Kidney (tissue), 14 donors: ENCODE results near the gene FAM20A. TPM values are rescaled to one million over a fixed set of nuclear protein-coding genes. Genes with fewer than 3 reads are reported as not detected.

Source experiments
- DNase-seq, 5 donors: peaks; one replicate each; pipeline ENCODE4 v3.0.0-alpha.2; 2013 to 2020
- FAIRE-seq: peaks from 2 replicates; lab custom pipeline; 2012; peaks lifted over from hg19 to GRCh38; lab: Jason Lieb, UNC
- H3K27ac ChIP-seq, 2 donors: one replicate each; pipeline ENCODE4 v1.7.0; 2013; ENCODE audit warnings: low read depth in 2 of 2, low read length in 2 of 2, inconsistent platforms in 1 of 2
- H3K27me3 ChIP-seq: one replicate; pipeline ENCODE4 v1.7.1; 2013; ENCODE audit warnings: low read length, inconsistent platforms; ENCODE audit not compliant: control insufficient read depth, insufficient read depth
- H3K36me3 ChIP-seq, 3 donors: one replicate each; pipeline versions ENCODE4 v1.7.0 to v1.7.1; 2013; ENCODE audit warnings: low read length in 3 of 3, control low read depth in 1 of 3, inconsistent platforms in 1 of 3; ENCODE audit not compliant: insufficient read depth in 3 of 3, control insufficient read depth in 2 of 3
- H3K4me1 ChIP-seq, 3 donors: one replicate each; pipeline versions ENCODE4 v1.7.0 to v1.7.1; 2013; ENCODE audit warnings: low read length in 3 of 3, inconsistent platforms in 1 of 3, low read depth in 1 of 3; ENCODE audit not compliant: control insufficient read depth in 2 of 3, insufficient read depth in 2 of 3
- H3K4me3 ChIP-seq, 3 donors: one replicate each; pipeline versions ENCODE4 v1.7.0 to v1.8.1; 2013; ENCODE audit warnings: low read length in 3 of 3, control low read depth in 1 of 3, inconsistent platforms in 1 of 3
- H3K9ac ChIP-seq, 3 donors: one replicate each; pipeline versions ENCODE4 v1.7.0 to v1.7.1; 2013; ENCODE audit warnings: low read length in 3 of 3, control low read depth in 1 of 3, inconsistent platforms in 1 of 3
- H3K9me3 ChIP-seq, 3 donors: one replicate each; pipeline versions ENCODE4 v1.7.0 to v1.7.1; 2013; ENCODE audit warnings: low read length in 3 of 3, control low read depth in 1 of 3, inconsistent platforms in 1 of 3; ENCODE audit not compliant: control insufficient read depth in 2 of 3, insufficient read depth in 1 of 3
- intact Hi-C: fragments of 100-400 bp; cut with DNase I; formaldehyde crosslinking; loops from one replicate; pipeline ENCODE4 v1.11.1; 2022
- polyA plus RNA-seq: library from polyadenylated mRNA; stranded (reverse); fragments of 350-450 nt; fragmentation: Illumina TruSeq; extraction: RNeasy Lipid Tissue Mini Kit (QIAGEN cat#74804); gene quantifications from one replicate; pipeline ENCODE4 v1.2.3, GENCODE V29; 2014; ENCODE audit warnings: low read depth, low replicate concordance; ENCODE audit not compliant: insufficient read depth
- total RNA-seq: library from RNA; stranded (reverse); fragmentation: NEBNext Ultra II Directional; extraction: Animal tissue kit (Norgen Biotek cat#: 25700); gene quantifications from one replicate; pipeline ENCODE4 v1.2.1, GENCODE V29; 2021
- TF ChIP-seq, protein P1 (sequence below): IDR thresholded peaks from 3 replicates; pipeline ENCODE4 v1.5.1; 2012; ENCODE audit warnings: mild to moderate bottlenecking, moderate library complexity, borderline replicate concordance; ENCODE audit not compliant: insufficient read depth; ENCODE audit errors: extremely low read depth
- donor health status: control.
- donor health status: control.
- donor health status: control.
- donor health status: control.
- donor health status: control.
- donor health status: DM: yes; HTN: yes; CAD: no.
- donor health status: Normal renal cell carcinoma (clear cell type).

FAM20A gene
- total and polyA plus RNA-seq, 2 donors from 2014 or later, result 65.8 to 77.7 TPM

DNA sequence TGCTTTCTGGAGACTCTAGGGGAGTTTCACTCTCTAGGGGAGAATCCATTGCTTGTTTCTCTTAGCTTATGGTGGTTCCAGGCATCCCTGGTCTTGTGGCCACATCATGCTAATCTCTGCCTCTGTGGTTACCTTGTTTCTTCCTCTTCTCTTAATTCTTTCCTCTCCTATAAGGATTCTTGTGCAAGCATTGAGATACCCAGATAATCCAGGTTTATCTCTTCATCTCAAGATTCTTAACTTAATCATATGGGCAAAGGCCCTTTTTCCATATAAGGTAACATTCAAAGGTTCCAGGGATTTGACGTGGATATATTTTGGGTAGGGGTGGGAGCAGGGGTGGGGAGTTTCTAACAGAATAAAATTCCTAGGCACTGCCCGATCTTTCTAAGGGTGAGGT is 32.6 kb downstream of the FAM20A start:
- Histone ChIP-seq H3K9me3 (no peaks in the 10 kb centered on the region), H3K27ac (no peak overlapping the region), H3K9ac (no peak overlapping the region), H3K27me3 (no peaks in the 10 kb centered on the region), H3K4me1 (no peaks in the 10 kb centered on the region), H3K4me3 (no peak overlapping the region), H3K36me3 (no peaks in the 10 kb centered on the region)
- TF ChIP-seq, protein P1, sequence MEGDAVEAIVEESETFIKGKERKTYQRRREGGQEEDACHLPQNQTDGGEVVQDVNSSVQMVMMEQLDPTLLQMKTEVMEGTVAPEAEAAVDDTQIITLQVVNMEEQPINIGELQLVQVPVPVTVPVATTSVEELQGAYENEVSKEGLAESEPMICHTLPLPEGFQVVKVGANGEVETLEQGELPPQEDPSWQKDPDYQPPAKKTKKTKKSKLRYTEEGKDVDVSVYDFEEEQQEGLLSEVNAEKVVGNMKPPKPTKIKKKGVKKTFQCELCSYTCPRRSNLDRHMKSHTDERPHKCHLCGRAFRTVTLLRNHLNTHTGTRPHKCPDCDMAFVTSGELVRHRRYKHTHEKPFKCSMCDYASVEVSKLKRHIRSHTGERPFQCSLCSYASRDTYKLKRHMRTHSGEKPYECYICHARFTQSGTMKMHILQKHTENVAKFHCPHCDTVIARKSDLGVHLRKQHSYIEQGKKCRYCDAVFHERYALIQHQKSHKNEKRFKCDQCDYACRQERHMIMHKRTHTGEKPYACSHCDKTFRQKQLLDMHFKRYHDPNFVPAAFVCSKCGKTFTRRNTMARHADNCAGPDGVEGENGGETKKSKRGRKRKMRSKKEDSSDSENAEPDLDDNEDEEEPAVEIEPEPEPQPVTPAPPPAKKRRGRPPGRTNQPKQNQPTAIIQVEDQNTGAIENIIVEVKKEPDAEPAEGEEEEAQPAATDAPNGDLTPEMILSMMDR, result no peak
- FAIRE-seq (no peak), DNase-seq (no peak)
- intact Hi-C loops, result no loop called here

DNA sequence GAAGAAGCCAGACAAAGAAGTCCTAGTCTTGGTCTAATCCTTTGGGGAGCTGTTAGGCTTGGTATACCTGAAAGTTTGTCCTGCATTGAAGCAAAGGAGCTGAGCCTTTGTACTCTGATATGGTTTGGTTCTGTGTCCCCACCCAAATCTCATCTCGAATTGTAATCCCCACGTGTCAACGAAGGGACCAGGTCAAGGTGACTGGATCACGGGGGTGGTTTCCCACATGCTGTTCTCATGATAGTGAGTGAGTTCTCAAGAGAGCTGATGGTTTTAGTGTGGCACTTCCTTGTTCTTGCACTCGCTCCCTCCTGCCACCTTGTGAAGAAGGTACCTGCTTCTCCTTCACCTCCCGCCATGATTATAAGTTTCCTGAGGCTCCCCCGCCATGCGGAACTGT is 33.6 kb downstream of the FAM20A start:
- H3K4me3 ChIP-seq, result no peak overlapping the region
- no peak overlapping the region for H3K9ac ChIP-seq
- no peaks in the 10 kb centered on the region for H3K9me3 ChIP-seq
- no peak overlapping the region for H3K27ac ChIP-seq
- FAIRE-seq (no peak), DNase-seq (no peak)
- no peaks in the 10 kb centered on the region for H3K4me1 ChIP-seq
- intact Hi-C loops, result no loop called here
- H3K27me3 ChIP-seq, result no peaks in the 10 kb centered on the region
- H3K36me3 ChIP-seq, result no peaks in the 10 kb centered on the region
- TF ChIP-seq, protein P1, result no peak

DNA sequence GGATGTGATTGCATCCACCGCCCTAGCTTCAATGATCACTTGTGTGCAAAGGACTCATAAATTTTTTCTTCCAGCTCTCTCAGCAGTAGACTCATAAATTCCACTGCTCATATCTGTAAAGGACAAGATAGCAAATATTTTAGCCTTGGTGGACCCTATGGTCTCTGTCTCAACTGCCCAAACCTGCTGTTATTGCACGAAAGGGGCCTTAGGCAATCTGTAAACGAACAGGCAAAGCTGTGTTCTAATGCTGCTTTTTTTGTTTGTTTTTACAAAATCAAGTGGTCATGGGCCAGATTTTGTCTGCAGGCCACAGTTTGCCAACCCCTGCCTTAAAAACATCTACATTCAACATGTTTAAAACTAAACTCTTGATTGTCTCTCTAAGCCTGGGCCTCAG is 34.1 kb downstream of the FAM20A start:
- Histone ChIP-seq H3K4me1 (no peaks in the 10 kb centered on the region), H3K27me3 (no peaks in the 10 kb centered on the region), H3K9ac (no peak overlapping the region), H3K9me3 (no peaks in the 10 kb centered on the region), H3K36me3 (no peaks in the 10 kb centered on the region), H3K4me3 (no peak overlapping the region), H3K27ac (no peak overlapping the region)
- TF ChIP-seq, protein P1, result no peak
- no peak for DNase-seq
- intact Hi-C loops, result no loop called here
- no peak for FAIRE-seq

DNA sequence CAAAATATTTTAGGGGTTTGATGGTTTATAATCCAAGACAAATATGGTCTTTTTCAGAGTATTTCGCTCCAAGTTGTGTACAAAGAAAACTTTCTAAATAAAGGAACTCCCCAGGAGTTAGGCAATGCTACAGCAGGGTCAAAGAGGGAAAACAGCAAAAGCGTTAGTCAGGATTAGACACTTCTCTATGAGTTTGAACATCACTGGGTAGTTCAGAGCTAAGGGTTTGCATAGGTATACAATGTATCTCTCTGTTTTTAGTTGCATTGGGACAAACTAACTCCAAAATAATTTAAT is 34.8 kb downstream of the FAM20A start:
- H3K9me3 ChIP-seq, result no peaks in the 10 kb centered on the region
- DNase-seq, result no peak
- TF ChIP-seq, protein P1, result no peak
- H3K36me3 ChIP-seq, result no peaks in the 10 kb centered on the region
- intact Hi-C loops, result no loop called here
- no peak overlapping the region for H3K4me3 ChIP-seq
- no peak for FAIRE-seq
- H3K27ac ChIP-seq, result no peak overlapping the region
- H3K4me1 ChIP-seq, result no peaks in the 10 kb centered on the region
- H3K9ac ChIP-seq, result no peak overlapping the region
- H3K27me3 ChIP-seq, result no peaks in the 10 kb centered on the region
